ENCODE measurements around the gene MRGPRD.

The MRGPRD gene, protein sequence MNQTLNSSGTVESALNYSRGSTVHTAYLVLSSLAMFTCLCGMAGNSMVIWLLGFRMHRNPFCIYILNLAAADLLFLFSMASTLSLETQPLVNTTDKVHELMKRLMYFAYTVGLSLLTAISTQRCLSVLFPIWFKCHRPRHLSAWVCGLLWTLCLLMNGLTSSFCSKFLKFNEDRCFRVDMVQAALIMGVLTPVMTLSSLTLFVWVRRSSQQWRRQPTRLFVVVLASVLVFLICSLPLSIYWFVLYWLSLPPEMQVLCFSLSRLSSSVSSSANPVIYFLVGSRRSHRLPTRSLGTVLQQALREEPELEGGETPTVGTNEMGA

DNA sequence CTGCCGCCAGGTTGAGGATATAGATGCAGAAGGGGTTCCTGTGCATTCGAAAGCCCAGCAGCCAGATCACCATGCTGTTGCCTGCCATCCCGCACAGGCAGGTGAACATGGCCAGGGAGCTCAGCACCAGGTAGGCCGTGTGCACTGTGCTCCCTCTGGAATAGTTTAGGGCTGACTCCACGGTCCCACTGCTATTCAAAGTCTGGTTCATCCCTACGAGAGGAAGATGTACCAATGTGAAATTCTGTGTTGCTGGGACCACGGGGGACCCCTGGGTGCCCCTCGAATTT lies at the start of gene MRGPRD:
TSS of gene MRGPRD (minus strand) at position 211 of the 290 bp plus-strand sequence. CDS start at position 211, 0 bp downstream.
- no peak for DNase-seq (ENCODE audit: extremely low spot score)
- POLR2A ChIA-PET: no interaction called here
- CTCF ChIA-PET: no interaction called here
- TF ChIP-seq SUZ12 (IDR thresholded peaks at IDR 0.05): no peak
- TF ChIP-seq, protein P1, sequence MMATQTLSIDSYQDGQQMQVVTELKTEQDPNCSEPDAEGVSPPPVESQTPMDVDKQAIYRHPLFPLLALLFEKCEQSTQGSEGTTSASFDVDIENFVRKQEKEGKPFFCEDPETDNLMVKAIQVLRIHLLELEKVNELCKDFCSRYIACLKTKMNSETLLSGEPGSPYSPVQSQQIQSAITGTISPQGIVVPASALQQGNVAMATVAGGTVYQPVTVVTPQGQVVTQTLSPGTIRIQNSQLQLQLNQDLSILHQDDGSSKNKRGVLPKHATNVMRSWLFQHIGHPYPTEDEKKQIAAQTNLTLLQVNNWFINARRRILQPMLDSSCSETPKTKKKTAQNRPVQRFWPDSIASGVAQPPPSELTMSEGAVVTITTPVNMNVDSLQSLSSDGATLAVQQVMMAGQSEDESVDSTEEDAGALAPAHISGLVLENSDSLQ (IDR thresholded peaks at IDR 0.05): no peak
- TF ChIP-seq SP1 (IDR thresholded peaks at IDR 0.05): no peak
- no peak for TF ChIP-seq L3MBTL2 (conservative IDR thresholded peaks at IDR 0.05)
- no peak for TF ChIP-seq NFRKB (IDR thresholded peaks at IDR 0.05)
- TF ChIP-seq FOXK2 (IDR thresholded peaks at IDR 0.05): no peak
- TF ChIP-seq BHLHE40 (IDR thresholded peaks at IDR 0.05; ENCODE audit: borderline replicate concordance): no peak
- TF ChIP-seq TARDBP (IDR thresholded peaks at IDR 0.05): no peak
- TF ChIP-seq ARNT (IDR thresholded peaks at IDR 0.05): no peak
- TF ChIP-seq HDGF (IDR thresholded peaks at IDR 0.05; ENCODE audit: borderline replicate concordance): no peak
- no peak for TF ChIP-seq CTBP1 (IDR thresholded peaks at IDR 0.05; ENCODE audit: borderline replicate concordance)
- TF ChIP-seq FOXA1 (IDR thresholded peaks at IDR 0.05): no peak
- no peak for TF ChIP-seq LEF1 (IDR thresholded peaks at IDR 0.05; ENCODE audit: borderline replicate concordance)

- CTCF ChIA-PET: no interaction called here
- POLR2A ChIA-PET: no interaction called here
- no peak for DNase-seq (ENCODE audit: extremely low spot score)
- TF ChIP-seq ARNT (IDR thresholded peaks at IDR 0.05) (no peak), CTBP1 (IDR thresholded peaks at IDR 0.05; ENCODE audit: borderline replicate concordance) (no peak), LEF1 (IDR thresholded peaks at IDR 0.05; ENCODE audit: borderline replicate concordance) (no peak), SP1 (IDR thresholded peaks at IDR 0.05) (no peak), BHLHE40 (IDR thresholded peaks at IDR 0.05; ENCODE audit: borderline replicate concordance) (no peak)
Observed at GRCh38 chr11:69030301-69030700, 49.5 kb upstream of the MRGPRD start.

GRCh38 chr11:69027704-69028372 lies 47.1 kb upstream of the MRGPRD start:
- ChIA-PET CTCF (no interaction called here), POLR2A (no interaction called here)
- no peak for DNase-seq (ENCODE audit: extremely low spot score)
- TF ChIP-seq FOXA1 (IDR thresholded peaks at IDR 0.05): no peak
- no peak for TF ChIP-seq SP1 (IDR thresholded peaks at IDR 0.05)
- no peak for TF ChIP-seq LEF1 (IDR thresholded peaks at IDR 0.05; ENCODE audit: borderline replicate concordance)
- no peak for TF ChIP-seq FOXK2 (IDR thresholded peaks at IDR 0.05)
- no peak for TF ChIP-seq ARNT (IDR thresholded peaks at IDR 0.05)
- TF ChIP-seq ZNF384 (IDR thresholded peaks at IDR 0.05): no peak
- no peak for TF ChIP-seq CTBP1 (IDR thresholded peaks at IDR 0.05; ENCODE audit: borderline replicate concordance)
- TF ChIP-seq FOXM1 (IDR thresholded peaks at IDR 0.05; ENCODE audit: borderline replicate concordance): no peak
- TF ChIP-seq L3MBTL2 (conservative IDR thresholded peaks at IDR 0.05): no peak
- no peak for TF ChIP-seq NFRKB (IDR thresholded peaks at IDR 0.05)

- no peak for DNase-seq (ENCODE audit: extremely low spot score)
- ChIA-PET POLR2A (no interaction called here), CTCF (no interaction called here)
- TF ChIP-seq SUZ12 (IDR thresholded peaks at IDR 0.05) (no peak), L3MBTL2 (conservative IDR thresholded peaks at IDR 0.05) (no peak)
Observed at GRCh38 chr11:69024509-69024908, 43.7 kb upstream of the MRGPRD start.

GRCh38 chr11:69022260-69022659 lies 41.5 kb upstream of the MRGPRD start:
- ChIA-PET CTCF (no interaction called here), POLR2A (no interaction called here)
- DNase-seq (ENCODE audit: extremely low spot score): no peak

GRCh38 chr11:69018924-69019323 lies 38.1 kb upstream of the MRGPRD start:
- DNase-seq (ENCODE audit: extremely low spot score): no peak
- ChIA-PET CTCF (no interaction called here), POLR2A (no interaction called here)
- TF ChIP-seq FOXM1 (IDR thresholded peaks at IDR 0.05; ENCODE audit: borderline replicate concordance) (no peak), L3MBTL2 (conservative IDR thresholded peaks at IDR 0.05) (no peak), SUZ12 (IDR thresholded peaks at IDR 0.05) (no peak), HDGF (IDR thresholded peaks at IDR 0.05; ENCODE audit: borderline replicate concordance) (no peak), FOXA1 (IDR thresholded peaks at IDR 0.05) (no peak), CTBP1 (IDR thresholded peaks at IDR 0.05; ENCODE audit: borderline replicate concordance) (no peak), ZNF384 (IDR thresholded peaks at IDR 0.05) (no peak), FOXK2 (IDR thresholded peaks at IDR 0.05) (no peak), BHLHE40 (IDR thresholded peaks at IDR 0.05; ENCODE audit: borderline replicate concordance) (no peak), ELF4 (IDR thresholded peaks at IDR 0.05) (no peak), LEF1 (IDR thresholded peaks at IDR 0.05; ENCODE audit: borderline replicate concordance) (no peak)
- TF ChIP-seq, protein P1 (IDR thresholded peaks at IDR 0.05): no peak

More at GRCh38 chr11:69022260-69022659, 41.5 kb upstream of the MRGPRD start:
- TF ChIP-seq SP1 (IDR thresholded peaks at IDR 0.05) (no peak), LEF1 (IDR thresholded peaks at IDR 0.05; ENCODE audit: borderline replicate concordance) (no peak), NFRKB (IDR thresholded peaks at IDR 0.05) (no peak), ZNF384 (IDR thresholded peaks at IDR 0.05) (no peak), SUZ12 (IDR thresholded peaks at IDR 0.05) (no peak), ARNT (IDR thresholded peaks at IDR 0.05) (no peak), BHLHE40 (IDR thresholded peaks at IDR 0.05; ENCODE audit: borderline replicate concordance) (no peak), ELF4 (IDR thresholded peaks at IDR 0.05) (no peak), FOXM1 (IDR thresholded peaks at IDR 0.05; ENCODE audit: borderline replicate concordance) (no peak), FOXK2 (IDR thresholded peaks at IDR 0.05) (no peak), FOXA1 (IDR thresholded peaks at IDR 0.05) (no peak), HDGF (IDR thresholded peaks at IDR 0.05; ENCODE audit: borderline replicate concordance) (no peak), CTBP1 (IDR thresholded peaks at IDR 0.05; ENCODE audit: borderline replicate concordance) (no peak), TARDBP (IDR thresholded peaks at IDR 0.05) (no peak), L3MBTL2 (conservative IDR thresholded peaks at IDR 0.05) (no peak)
- TF ChIP-seq, protein P1 (IDR thresholded peaks at IDR 0.05): no peak

Data from HEK293T (cell line).